Uterus (tissue), 2 donors: Measurements from ENCODE around the gene CEP57.

Experiments used
- POLR2A ChIP-seq, 2 donors: fragments of 450-650 bp; IDR thresholded peaks; one replicate each; pipeline ENCODE4 v1.6.1; 2016; ENCODE audit warnings: antibody characterized with exemption in 2 of 2, mild to moderate bottlenecking in 1 of 2, moderate library complexity in 1 of 2
- TF ChIP-seq, protein P1 (sequence below), 4 experiments: fragments of 200-600 bp in 2 of 4; fragments of 450-650 bp in 2 of 4; sonication (generic) in 2 of 4; IDR thresholded peaks; one replicate each; pipeline ENCODE4 v1.5.1; 2016 to 2019; ENCODE audit warnings: antibody characterized with exemption in 4 of 4, mild to moderate bottlenecking in 2 of 4, moderate library complexity in 1 of 4

DNA sequence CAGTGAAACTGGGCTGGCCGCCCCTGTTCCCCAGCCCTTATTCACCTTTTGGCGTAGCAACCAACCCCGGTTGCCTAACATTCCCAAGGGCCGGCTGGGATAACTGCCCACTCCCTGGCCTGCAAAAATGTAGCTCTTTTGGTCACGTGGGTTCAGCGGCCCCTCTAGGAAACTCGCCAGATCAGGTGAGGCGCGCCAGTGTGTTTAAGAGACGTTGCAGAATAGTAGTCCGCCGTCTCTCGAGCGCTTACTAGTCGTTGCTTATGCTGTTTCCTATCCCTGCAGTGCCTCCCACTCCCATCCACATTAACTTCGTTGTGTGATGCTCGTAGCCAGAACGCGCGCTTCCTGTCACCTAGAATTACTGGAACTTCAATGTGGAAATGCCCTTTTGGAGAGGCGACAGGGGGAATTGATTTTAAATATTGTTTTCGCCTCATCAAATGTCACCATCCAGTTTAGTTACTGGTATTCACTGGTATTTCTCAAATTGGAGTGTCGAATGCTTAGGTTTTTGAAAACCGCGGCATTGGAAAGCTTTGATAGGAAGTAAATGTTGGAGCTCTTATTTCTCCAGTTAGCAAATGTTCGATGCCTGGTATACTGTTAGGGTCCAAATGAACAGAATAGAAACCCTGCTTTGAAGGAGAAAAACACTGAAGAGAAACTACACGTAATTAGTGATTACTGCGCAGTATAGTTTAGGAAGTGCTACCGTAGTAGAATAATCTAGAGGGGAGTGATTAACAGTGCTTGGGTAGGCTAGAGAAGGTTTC is 823 bp downstream of the CEP57 start:
- TF ChIP-seq, protein P1, sequence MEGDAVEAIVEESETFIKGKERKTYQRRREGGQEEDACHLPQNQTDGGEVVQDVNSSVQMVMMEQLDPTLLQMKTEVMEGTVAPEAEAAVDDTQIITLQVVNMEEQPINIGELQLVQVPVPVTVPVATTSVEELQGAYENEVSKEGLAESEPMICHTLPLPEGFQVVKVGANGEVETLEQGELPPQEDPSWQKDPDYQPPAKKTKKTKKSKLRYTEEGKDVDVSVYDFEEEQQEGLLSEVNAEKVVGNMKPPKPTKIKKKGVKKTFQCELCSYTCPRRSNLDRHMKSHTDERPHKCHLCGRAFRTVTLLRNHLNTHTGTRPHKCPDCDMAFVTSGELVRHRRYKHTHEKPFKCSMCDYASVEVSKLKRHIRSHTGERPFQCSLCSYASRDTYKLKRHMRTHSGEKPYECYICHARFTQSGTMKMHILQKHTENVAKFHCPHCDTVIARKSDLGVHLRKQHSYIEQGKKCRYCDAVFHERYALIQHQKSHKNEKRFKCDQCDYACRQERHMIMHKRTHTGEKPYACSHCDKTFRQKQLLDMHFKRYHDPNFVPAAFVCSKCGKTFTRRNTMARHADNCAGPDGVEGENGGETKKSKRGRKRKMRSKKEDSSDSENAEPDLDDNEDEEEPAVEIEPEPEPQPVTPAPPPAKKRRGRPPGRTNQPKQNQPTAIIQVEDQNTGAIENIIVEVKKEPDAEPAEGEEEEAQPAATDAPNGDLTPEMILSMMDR (IDR thresholded peaks at IDR 0.05) = no peak
- no peak for TF ChIP-seq POLR2A (IDR thresholded peaks at IDR 0.05)
